ENCODE measurements around the gene CD52. TPM values are rescaled to one million over a fixed set of nuclear protein-coding genes. Genes with fewer than 3 reads are reported as not detected.
"Not testable (repeated sequence)": the region's sequence is repeated elsewhere in the genome, so short reads cannot be mapped to it uniquely, and the experiment has no call there.

The CD52 gene
- total and polyA plus RNA-seq, 2 donors (not counting 3 experiments of a cell fraction or from before 2014, with no cell fraction given): not detected

GRCh38 chr1:26328597-26328996 is 10.8 kb downstream of the CD52 start:
- H3K27me3 ChIP-seq (ENCODE audit: control insufficient read depth in 2 of 2, insufficient read depth in 2 of 2, low read length in 2 of 2): no peaks in the 10 kb centered on the region
- H4K20me1 ChIP-seq (replicated peaks; ENCODE audit: control insufficient read depth, extremely low read depth, insufficient read depth, low read length): no peaks in the 10 kb centered on the region
- ChIA-PET POLR2A (no interaction called here), CTCF (interaction anchor here (1.0 to 1.7 kb wide), 3 partner anchors 10 to 89 kb away, joined by 3 to 6 read pairs (median 3); no protein-coding TSS in a partner anchor)
- no peak overlapping the region for H2AFZ ChIP-seq (ENCODE audit: low read depth, low read length)
- TF ChIP-seq POLR2A (IDR thresholded peaks at IDR 0.05; ENCODE audit: low read depth, low read length) (no peak), GATA2 (IDR thresholded peaks at IDR 0.05; ENCODE audit: insufficient read depth, insufficient read length, low read depth, low read length) (no peak), POLR2AphosphoS5 (IDR thresholded peaks at IDR 0.05; ENCODE audit: insufficient read depth, low read depth, low read length) (no peak), CTCF (IDR thresholded peaks at IDR 0.05; ENCODE audit: extremely low read depth in 1 of 2, insufficient read depth in 1 of 2, low read depth in 1 of 2, low read length in 2 of 2) (no peak), FOS (IDR thresholded peaks at IDR 0.05; ENCODE audit: borderline replicate concordance, insufficient read depth, low read length) (no peak), JUN (IDR thresholded peaks at IDR 0.05; ENCODE audit: borderline replicate concordance, insufficient read depth, insufficient read length, low read depth) (no peak), MAX (IDR thresholded peaks at IDR 0.05; ENCODE audit: insufficient read depth, insufficient read length) (no peak), EZH2 (IDR thresholded peaks at IDR 0.05; ENCODE audit: borderline replicate concordance, low read depth, low read length, severe bottlenecking) (no peak), MYC (IDR thresholded peaks at IDR 0.05; ENCODE audit: low read depth, low read length) (no peak)
- no peaks in the 10 kb centered on the region for H3K4me1 ChIP-seq (ENCODE audit: control insufficient read depth, extremely low read depth, insufficient read depth, low read length)
- no peak overlapping the region for H3K4me3 ChIP-seq (replicated peaks in 1 of 3; ENCODE audit: insufficient read depth in 1 of 3, low read depth in 1 of 3, low read length in 3 of 3)
- BruUV-seq (replicated peaks): no TSS peak
- FAIRE-seq (no peak), DNase-seq (ENCODE audit: low read depth, low spot score) (no peak)
- dilution Hi-C loops (cut with MboI; ENCODE audit: extremely low pct_ligation_motif_present, low sequenced_read_pairs) (no loop called here), intact Hi-C loops (cut with micrococcal nuclease) (no loop called here)
- H3K9ac ChIP-seq (replicated peaks; ENCODE audit: extremely low read depth, insufficient read depth, low read length): no peak overlapping the region
- no peak overlapping the region for H3K27ac ChIP-seq (ENCODE audit: insufficient read depth, low read depth, low read length)
- no peaks in the 10 kb centered on the region for H3K9me3 ChIP-seq (replicated peaks; ENCODE audit: control insufficient read depth, insufficient read depth, low read length)
- H3K36me3 ChIP-seq (ENCODE audit: control insufficient read depth in 2 of 2, extremely low read depth in 1 of 2, insufficient read depth in 2 of 2, low read length in 2 of 2): no peaks in the 10 kb centered on the region
- H3K4me2 ChIP-seq (ENCODE audit: insufficient read depth, low read length): no peak overlapping the region
- H3K9me1 ChIP-seq (replicated peaks; ENCODE audit: control insufficient read depth, extremely low read depth, insufficient read depth, low read length): no peaks in the 10 kb centered on the region
- no peaks in the 10 kb centered on the region for H3K79me2 ChIP-seq (ENCODE audit: control insufficient read depth, insufficient read depth, low read length)

GRCh38 chr1:26329380-26329779 is 11.6 kb downstream of the CD52 start:
- dilution Hi-C loops (cut with MboI; ENCODE audit: extremely low pct_ligation_motif_present, low sequenced_read_pairs); H3K27ac ChIP-seq (ENCODE audit: insufficient read depth, low read depth, low read length); H3K36me3 ChIP-seq (ENCODE audit: control insufficient read depth in 2 of 2, extremely low read depth in 1 of 2, insufficient read depth in 2 of 2, low read length in 2 of 2); DNase-seq (ENCODE audit: low read depth, low spot score); H3K9ac ChIP-seq (replicated peaks; ENCODE audit: extremely low read depth, insufficient read depth, low read length); H3K9me1 ChIP-seq (replicated peaks; ENCODE audit: control insufficient read depth, extremely low read depth, insufficient read depth, low read length); H3K79me2 ChIP-seq (ENCODE audit: control insufficient read depth, insufficient read depth, low read length); H3K4me3 ChIP-seq (replicated peaks in 1 of 3; ENCODE audit: insufficient read depth in 1 of 3, low read depth in 1 of 3, low read length in 3 of 3); BruUV-seq (replicated peaks); H3K27me3 ChIP-seq (ENCODE audit: control insufficient read depth in 2 of 2, insufficient read depth in 2 of 2, low read length in 2 of 2); H2AFZ ChIP-seq (ENCODE audit: low read depth, low read length); H3K9me3 ChIP-seq (replicated peaks; ENCODE audit: control insufficient read depth, insufficient read depth, low read length); FAIRE-seq; H3K4me2 ChIP-seq (ENCODE audit: insufficient read depth, low read length); H4K20me1 ChIP-seq (replicated peaks; ENCODE audit: control insufficient read depth, extremely low read depth, insufficient read depth, low read length); POLR2A ChIA-PET; intact Hi-C loops (cut with micrococcal nuclease); H3K4me1 ChIP-seq (ENCODE audit: control insufficient read depth, extremely low read depth, insufficient read depth, low read length): not testable (repeated sequence)
- CTCF ChIA-PET: interaction anchor here (0.9 to 1.7 kb wide), 4 partner anchors 8 to 53 kb away, joined by 3 to 4 read pairs (median 3); no protein-coding TSS in a partner anchor
